ENCODE measurements around the gene CTDP1. TPM values are rescaled to one million over a fixed set of nuclear protein-coding genes. Genes with fewer than 3 reads are reported as not detected.

The CTDP1 gene
- total and polyA plus RNA-seq, 9 of the 15 experiments (the other 6 are each of a cell fraction or from before 2014, with no cell fraction given) = 0.07 to 19.2 (median 4.0) TPM

DNA sequence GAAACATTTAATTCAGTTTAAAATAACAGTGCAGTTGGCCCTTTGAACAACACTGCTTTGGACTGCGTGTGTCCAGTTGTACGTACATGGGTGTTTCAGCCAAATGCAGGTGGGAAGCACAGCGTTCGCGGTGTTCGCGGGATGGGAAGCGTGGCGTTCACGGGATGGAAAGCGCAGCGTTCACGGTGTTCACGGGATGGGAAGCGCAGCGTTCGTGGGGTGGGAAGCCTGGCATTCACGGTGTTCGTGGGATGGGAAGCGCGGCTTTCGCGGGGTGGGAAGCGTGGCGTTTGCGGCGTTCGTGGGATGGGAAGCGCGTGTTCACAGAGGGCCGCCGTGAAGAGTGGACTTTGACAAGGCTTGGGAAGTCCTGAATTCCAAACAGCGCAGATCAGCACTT is 47.6 kb downstream of the CTDP1 start:
- H3K27me3 ChIP-seq (ENCODE audit: control insufficient read depth in 2 of 2, insufficient read depth in 2 of 2, low read length in 2 of 2) = no peaks in the 10 kb centered on the region
- H3K36me3 ChIP-seq (ENCODE audit: control insufficient read depth, insufficient read depth, low read length) = peaks cover 50% of the 10 kb centered on the region; the same call in 2 of the 3 replicates
- BruUV-seq (replicated peaks) = no TSS peak
- H3K9me3 ChIP-seq (replicated peaks; ENCODE audit: control insufficient read depth, insufficient read depth, low read depth, low read length) = peaks cover 9% of the 10 kb centered on the region
- H4K20me1 ChIP-seq (replicated peaks; ENCODE audit: control insufficient read depth, insufficient read depth, low read length) = no peaks in the 10 kb centered on the region
- H3K27ac ChIP-seq (ENCODE audit: extremely low read depth, low read depth, low read length) = no peak overlapping the region
- no peaks in the 10 kb centered on the region for H3K4me1 ChIP-seq (replicated peaks in 1 of 2; ENCODE audit: control insufficient read depth in 2 of 2, insufficient read depth in 2 of 2, low read length in 2 of 2)
- no peaks in the 10 kb centered on the region for H3K79me2 ChIP-seq (ENCODE audit: control insufficient read depth, insufficient read depth, low read length)
- no peak for DNase-seq (ENCODE audit: extremely low read depth in 1 of 4, low spot score in 3 of 4)
- TF ChIP-seq LCOR (CRISPR knock-in tag; IDR thresholded peaks at IDR 0.05) = no peak
- TF ChIP-seq HOXB6 (CRISPR knock-in tag; IDR thresholded peaks at IDR 0.05; ENCODE audit: borderline replicate concordance) = no peak
- TF ChIP-seq, protein P1, sequence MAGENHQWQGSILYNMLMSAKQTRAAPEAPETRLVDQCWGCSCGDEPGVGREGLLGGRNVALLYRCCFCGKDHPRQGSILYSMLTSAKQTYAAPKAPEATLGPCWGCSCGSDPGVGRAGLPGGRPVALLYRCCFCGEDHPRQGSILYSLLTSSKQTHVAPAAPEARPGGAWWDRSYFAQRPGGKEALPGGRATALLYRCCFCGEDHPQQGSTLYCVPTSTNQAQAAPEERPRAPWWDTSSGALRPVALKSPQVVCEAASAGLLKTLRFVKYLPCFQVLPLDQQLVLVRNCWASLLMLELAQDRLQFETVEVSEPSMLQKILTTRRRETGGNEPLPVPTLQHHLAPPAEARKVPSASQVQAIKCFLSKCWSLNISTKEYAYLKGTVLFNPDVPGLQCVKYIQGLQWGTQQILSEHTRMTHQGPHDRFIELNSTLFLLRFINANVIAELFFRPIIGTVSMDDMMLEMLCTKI (IDR thresholded peaks at IDR 0.05; ENCODE audit: partially characterized antibody) = no peak
- no peak for TF ChIP-seq ZNF224 (CRISPR knock-in tag; IDR thresholded peaks at IDR 0.05)
- TF ChIP-seq, protein P2, sequence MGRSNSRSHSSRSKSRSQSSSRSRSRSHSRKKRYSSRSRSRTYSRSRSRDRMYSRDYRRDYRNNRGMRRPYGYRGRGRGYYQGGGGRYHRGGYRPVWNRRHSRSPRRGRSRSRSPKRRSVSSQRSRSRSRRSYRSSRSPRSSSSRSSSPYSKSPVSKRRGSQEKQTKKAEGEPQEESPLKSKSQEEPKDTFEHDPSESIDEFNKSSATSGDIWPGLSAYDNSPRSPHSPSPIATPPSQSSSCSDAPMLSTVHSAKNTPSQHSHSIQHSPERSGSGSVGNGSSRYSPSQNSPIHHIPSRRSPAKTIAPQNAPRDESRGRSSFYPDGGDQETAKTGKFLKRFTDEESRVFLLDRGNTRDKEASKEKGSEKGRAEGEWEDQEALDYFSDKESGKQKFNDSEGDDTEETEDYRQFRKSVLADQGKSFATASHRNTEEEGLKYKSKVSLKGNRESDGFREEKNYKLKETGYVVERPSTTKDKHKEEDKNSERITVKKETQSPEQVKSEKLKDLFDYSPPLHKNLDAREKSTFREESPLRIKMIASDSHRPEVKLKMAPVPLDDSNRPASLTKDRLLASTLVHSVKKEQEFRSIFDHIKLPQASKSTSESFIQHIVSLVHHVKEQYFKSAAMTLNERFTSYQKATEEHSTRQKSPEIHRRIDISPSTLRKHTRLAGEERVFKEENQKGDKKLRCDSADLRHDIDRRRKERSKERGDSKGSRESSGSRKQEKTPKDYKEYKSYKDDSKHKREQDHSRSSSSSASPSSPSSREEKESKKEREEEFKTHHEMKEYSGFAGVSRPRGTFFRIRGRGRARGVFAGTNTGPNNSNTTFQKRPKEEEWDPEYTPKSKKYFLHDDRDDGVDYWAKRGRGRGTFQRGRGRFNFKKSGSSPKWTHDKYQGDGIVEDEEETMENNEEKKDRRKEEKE (IDR thresholded peaks at IDR 0.05; ENCODE audit: borderline replicate concordance in 1 of 2, control insufficient read depth in 1 of 2, low read depth in 2 of 2, low read length in 1 of 2) = no peak
- no peak for TF ChIP-seq GATAD2A (IDR thresholded peaks at IDR 0.05)
- no peak for TF ChIP-seq DACH1 (IDR thresholded peaks at IDR 0.05; ENCODE audit: partially characterized antibody)
- in situ Hi-C loops (cut with MboI) (no loop called here), intact Hi-C loops (cut with micrococcal nuclease) (no loop called here)
- WGBS (ENCODE audit: insufficient coverage, low coverage, missing lambda C conversion rate) = 93% methylated on average over 17 of the region's 33 CpGs
- no peak overlapping the region for H3K9ac ChIP-seq (ENCODE audit: insufficient read depth in 1 of 2, low read depth in 2 of 2, low read length in 2 of 2)
- H3K4me3 ChIP-seq = no peak overlapping the region
- H3K4me2 ChIP-seq (ENCODE audit: insufficient read depth, low read length) = no peak overlapping the region
- no peak for ATAC-seq
- CTCF ChIA-PET (ENCODE audit: low intra/inter-chr PET ratio) = no interaction called here
- no peaks in the 10 kb centered on the region for H3K9me1 ChIP-seq (ENCODE audit: control insufficient read depth, insufficient read depth, low read length)
- no peak for FAIRE-seq
- POLR2A ChIA-PET = no interaction called here
- H2AFZ ChIP-seq (ENCODE audit: low read depth, low read length) = no peak overlapping the region
